IMR-90 (cell line): ENCODE data around the gene EDDM13. TPM values are rescaled to one million over a fixed set of nuclear protein-coding genes. Genes with fewer than 3 reads are reported as not detected.

Source experiments
- ATAC-seq: fragments of 200-7000 bp; cut with Tn5 transposase; 2 replicates; pipeline ENCODE4 v1.9.1; 2020; ENCODE audit warnings: low read depth, mild to moderate bottlenecking, moderate library complexity
- BruUV-seq: library from RNA; stranded (reverse); fragments of 400-500 nt; replicated peaks from 2 replicates; lab custom pipeline; 2021; lab: Mats Ljungman, UMichigan
- CTCF ChIA-PET: fragments of 300-600 bp; formaldehyde crosslinking; extraction: SDS; loops from one replicate; lab custom pipeline; 2021; ENCODE audit warnings: antibody characterized with exemption; lab: Yijun Ruan, JAX
- POLR2A ChIA-PET: fragments of 300-600 bp; sonication (Branson Sonifier 250); formaldehyde crosslinking; loops from one replicate; lab custom pipeline; 2022; ENCODE audit warnings: antibody characterized with exemption; ENCODE audit not compliant: unreplicated experiment; lab: Charles Lee
- DNase-seq: peaks from one replicate; pipeline ENCODE4 v3.0.0; 2013
- H2AFZ ChIP-seq: replicated peaks from 2 replicates; pipeline ENCODE3; 2013; ENCODE audit warnings: low read length, mild to moderate bottlenecking; ENCODE audit not compliant: poor library complexity
- H2AK5ac ChIP-seq: 2 replicates; pipeline ENCODE4 v1.6.1; 2013; ENCODE audit warnings: low read depth, low read length, inconsistent platforms
- H2AK9ac ChIP-seq: replicated peaks from 2 replicates; pipeline ENCODE3; 2013; ENCODE audit warnings: mild to moderate bottlenecking, low read depth, low read length, moderate library complexity; ENCODE audit not compliant: poor library complexity
- H2BK120ac ChIP-seq: 2 replicates; pipeline ENCODE4 v1.6.1; 2013; ENCODE audit warnings: low read depth, low read length, inconsistent platforms
- H2BK15ac ChIP-seq: 3 replicates; pipeline ENCODE4 v1.6.1; 2013; ENCODE audit warnings: low read depth, low read length, inconsistent platforms
- H2BK20ac ChIP-seq: 2 replicates; pipeline ENCODE4 v1.6.1; 2013; ENCODE audit warnings: low read depth, mild to moderate bottlenecking, inconsistent platforms, low read length, moderate library complexity
- H2BK5ac ChIP-seq: 2 replicates; pipeline ENCODE4 v1.6.1; 2013; ENCODE audit warnings: mild to moderate bottlenecking, low read depth, low read length, inconsistent platforms; ENCODE audit not compliant: poor library complexity, severe bottlenecking
- H3K14ac ChIP-seq: replicated peaks from 2 replicates; pipeline ENCODE4 v1.6.1; 2013; ENCODE audit warnings: low read depth, low read length, inconsistent platforms
- H3K18ac ChIP-seq: 2 replicates; pipeline ENCODE4 v1.6.1; 2013; ENCODE audit warnings: low read depth, low read length, control low read depth
- H3K23ac ChIP-seq: 2 replicates; pipeline ENCODE4 v1.6.1; 2013; ENCODE audit warnings: low read depth, low read length, inconsistent platforms
- H3K27ac ChIP-seq: 2 replicates; pipeline ENCODE4 v1.5.1; 2013; ENCODE audit warnings: mild to moderate bottlenecking, control low read depth, low read length; ENCODE audit not compliant: insufficient read depth
- H3K27me3 ChIP-seq: 2 replicates; pipeline ENCODE4 v1.6.1; 2013; ENCODE audit warnings: low read length; ENCODE audit not compliant: control insufficient read depth, insufficient read depth
- H3K36me3 ChIP-seq: 2 replicates; pipeline ENCODE4 v1.6.1; 2013; ENCODE audit warnings: low read length, mixed read lengths; ENCODE audit not compliant: control insufficient read depth, insufficient read depth
- H3K4ac ChIP-seq: 2 replicates; pipeline ENCODE4 v1.6.1; 2013; ENCODE audit warnings: low read depth, low read length, inconsistent platforms
- H3K4me1 ChIP-seq: 2 replicates; pipeline ENCODE4 v1.6.1; 2013; ENCODE audit warnings: low read length, mixed read lengths; ENCODE audit not compliant: control insufficient read depth, insufficient read depth
- H3K4me2 ChIP-seq: 2 replicates; pipeline ENCODE4 v1.6.1; 2013; ENCODE audit warnings: low read depth, mild to moderate bottlenecking, control low read depth, low read length, moderate library complexity
- H3K4me3 ChIP-seq: 2 replicates; pipeline ENCODE4 v1.5.1; 2013; ENCODE audit warnings: low read depth, mild to moderate bottlenecking, control low read depth, low read length, moderate library complexity; ENCODE audit not compliant: insufficient read depth
- H3K56ac ChIP-seq: 2 replicates; pipeline ENCODE4 v1.6.1; 2013; ENCODE audit warnings: low read length, inconsistent platforms; ENCODE audit not compliant: insufficient read depth; ENCODE audit errors: extremely low read depth
- H3K79me1 ChIP-seq, 2 experiments: 2 replicates each; pipeline ENCODE4 v1.6.1; 2013; ENCODE audit warnings: low read length in 2 of 2, inconsistent platforms in 1 of 2, low read depth in 1 of 2
- H3K9ac ChIP-seq: 2 replicates; pipeline ENCODE4 v1.6.1; 2013; ENCODE audit warnings: low read depth, low read length, control low read depth
- H3K9me1 ChIP-seq: 2 replicates; pipeline ENCODE4 v1.6.1; 2013; ENCODE audit warnings: low read length, inconsistent platforms; ENCODE audit not compliant: insufficient read depth
- H3K9me3 ChIP-seq: 2 replicates; pipeline ENCODE4 v1.6.1; 2013; ENCODE audit warnings: low read length; ENCODE audit not compliant: control insufficient read depth, insufficient read depth
- H4K20me1 ChIP-seq: 2 replicates; pipeline ENCODE4 v1.6.1; 2013; ENCODE audit warnings: low read length, inconsistent platforms; ENCODE audit not compliant: insufficient read depth
- H4K5ac ChIP-seq: 2 replicates; pipeline ENCODE4 v1.6.1; 2013; ENCODE audit warnings: mild to moderate bottlenecking, low read depth, low read length, control low read depth
- H4K8ac ChIP-seq, 2 experiments: 2 replicates each; pipeline ENCODE4 v1.6.1; 2013; ENCODE audit warnings: low read depth in 2 of 2, low read length in 2 of 2, control low read depth in 1 of 2, inconsistent platforms in 1 of 2
- H4K91ac ChIP-seq: 2 replicates; pipeline ENCODE4 v1.6.1; 2013; ENCODE audit warnings: low read depth, low read length, inconsistent platforms; ENCODE audit not compliant: insufficient read depth
- BHLHE40 ChIP-seq: fragments of 150-350 bp; IDR thresholded peaks from 2 replicates; pipeline ENCODE4 v1.6.1; 2016; ENCODE audit warnings: mild to moderate bottlenecking, low read depth, low read length
- CEBPB ChIP-seq: IDR thresholded peaks from 2 replicates; pipeline ENCODE4 v1.6.1; 2012; ENCODE audit warnings: low read depth, low read length, improper control_type of control experiment
- CHD1 ChIP-seq: IDR thresholded peaks from 2 replicates; pipeline ENCODE4 v1.6.1; 2012; ENCODE audit warnings: low read depth, low read length, improper control_type of control experiment
- CTCF ChIP-seq: conservative IDR thresholded peaks from 2 replicates; pipeline ENCODE4 v1.5.1; 2012; ENCODE audit warnings: mild to moderate bottlenecking, low read depth, low read length, improper control_type of control experiment
- FOS ChIP-seq: fragments of 150-350 bp; IDR thresholded peaks from 2 replicates; pipeline ENCODE4 v1.6.1; 2016; ENCODE audit warnings: low read depth, low read length
- MAFK ChIP-seq: IDR thresholded peaks from 2 replicates; pipeline ENCODE4 v1.6.1; 2012; ENCODE audit warnings: low read depth, low read length, improper control_type of control experiment
- MXI1 ChIP-seq: IDR thresholded peaks from 2 replicates; pipeline ENCODE4 v1.6.1; 2012; ENCODE audit warnings: low read depth, mild to moderate bottlenecking, low read length, moderate library complexity, borderline replicate concordance
- POLR2A ChIP-seq: IDR thresholded peaks from 2 replicates; pipeline ENCODE4 v1.6.1; 2012; ENCODE audit warnings: mild to moderate bottlenecking, low read depth, low read length
- RAD21 ChIP-seq: IDR thresholded peaks from 2 replicates; pipeline ENCODE4 v1.6.1; 2012; ENCODE audit warnings: low read length, improper control_type of control experiment
- RCOR1 ChIP-seq: IDR thresholded peaks from 2 replicates; pipeline ENCODE4 v1.6.1; 2012; ENCODE audit warnings: mild to moderate bottlenecking, low read length, improper control_type of control experiment; ENCODE audit not compliant: insufficient replicate concordance
- RFX5 ChIP-seq: IDR thresholded peaks from 2 replicates; pipeline ENCODE4 v1.8.0; 2012; ENCODE audit warnings: low read depth, mild to moderate bottlenecking, low read length, moderate library complexity
- SMC3 ChIP-seq: fragments of 150-350 bp; IDR thresholded peaks from 2 replicates; pipeline ENCODE4 v1.6.1; 2016; ENCODE audit warnings: low read depth, mild to moderate bottlenecking, antibody characterized with exemption, low read length, moderate library complexity
- WGBS, 2 experiments: methylation state at CpG; one replicate each; pipeline versions ENCODE4 v1.1.5 to v1.1.7; 2013; ENCODE audit warnings: missing lambda C conversion rate in 2 of 2; ENCODE audit not compliant: insufficient read length in 1 of 2; ENCODE audit errors: extremely low coverage in 2 of 2; 5-methylcytosine and 5-hydroxymethylcytosine counted together
- dilution Hi-C: fragments of 300-500 bp; cut with HindIII; formaldehyde crosslinking; loops from one replicate; pipeline ENCODE4 v1.14.3; 2018; ENCODE audit warnings: low sequenced_read_pairs; ENCODE audit not compliant: unreplicated experiment
- in situ Hi-C: fragments of 300-500 bp; cut with MboI; formaldehyde crosslinking; loops from 3 replicates; pipeline ENCODE4 v1.14.3; 2019; ENCODE audit warnings: low sequenced_read_pairs, inconsistent platforms, mixed read lengths
- intact Hi-C: fragments of 100-400 bp; cut with micrococcal nuclease; formaldehyde crosslinking; loops from 2 replicates; pipeline ENCODE4 v1.10.0; 2022
- polyA plus RNA-seq, 3 experiments: library from polyadenylated mRNA; depleted of rRNA; stranded (reverse); fragments of >200 nt; gene quantifications; 2 replicates each; pipeline ENCODE4 v1.2.3, GENCODE V29; 2012; ENCODE audit warnings: low replicate concordance in 1 of 3
- total RNA-seq: library from RNA; depleted of rRNA; stranded (reverse); fragments of >200 nt; gene quantifications from 2 replicates; pipeline ENCODE4 v1.2.3, GENCODE V29; 2012

Gene EDDM13
- total and polyA plus RNA-seq, 2 of the 4 experiments (the other 2 are of a cell fraction) = not detected

DNA sequence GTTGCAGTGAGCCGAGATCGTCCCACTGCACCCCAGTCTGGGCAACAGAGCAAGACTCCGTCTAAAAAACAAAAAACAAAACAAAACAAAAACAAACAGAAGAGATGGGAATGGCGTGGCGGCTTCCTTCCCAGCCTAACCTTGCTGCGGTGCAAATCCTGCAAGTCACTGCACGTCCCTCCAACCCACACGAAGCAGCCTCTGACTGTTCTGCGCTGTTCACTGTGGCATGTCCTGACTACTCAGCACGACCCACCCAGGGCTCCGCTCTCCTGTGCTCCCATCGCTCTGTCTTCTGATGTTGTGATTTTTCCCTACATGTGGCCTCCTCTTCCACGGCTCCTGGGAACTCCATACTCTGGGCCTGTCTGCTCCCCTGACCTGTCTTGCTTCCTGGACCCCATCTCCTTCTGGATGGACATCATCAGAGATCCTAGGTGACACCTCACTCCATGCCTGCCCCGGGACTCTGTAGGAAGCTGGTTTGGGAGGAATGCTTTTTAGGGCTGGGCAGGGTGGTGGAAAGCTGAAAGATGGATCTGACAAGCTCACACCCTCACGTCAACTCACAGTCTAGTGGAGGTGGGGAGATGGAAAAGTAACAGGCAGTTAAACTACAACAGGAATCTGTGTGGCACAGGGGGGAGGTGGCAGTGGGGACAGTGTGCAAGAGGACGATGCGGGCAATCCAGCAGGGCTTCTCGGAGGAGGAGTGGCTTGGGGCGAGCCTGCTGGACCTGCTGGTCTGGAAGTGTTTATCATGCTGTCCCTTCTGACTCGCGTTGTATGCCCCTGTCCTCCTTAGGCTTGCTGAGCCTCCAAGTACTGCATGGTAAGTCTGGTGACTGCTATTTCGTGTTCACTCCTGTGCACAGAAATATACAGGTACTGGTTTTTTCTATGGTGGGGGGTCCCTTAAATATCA lies 23.2 kb downstream of the EDDM13 start (continued):
- TF ChIP-seq MAFK (no peak), CEBPB (no peak)

GRCh38 chr19:56297010-56297409 lies 24.5 kb downstream of the EDDM13 start:
- 88% methylated on average over 1 of the region's 3 CpGs; no CpG with 5 or more reads in 1 of the 2 experiments for WGBS, 2 experiments
- Histone ChIP-seq H2BK5ac (no peak overlapping the region), H3K14ac (no peak overlapping the region), H3K23ac (no peak overlapping the region), H2BK120ac (no peak overlapping the region), H3K56ac (no peak overlapping the region), H3K79me1 (no peaks in the 10 kb centered on the region), H3K9me1 (no peaks in the 10 kb centered on the region), H2AFZ (no peak overlapping the region), H3K36me3 (peaks cover 9% of the 10 kb centered on the region), H4K8ac (no peak overlapping the region), H2BK15ac (no peak overlapping the region), H3K4me3 (no peak overlapping the region), H3K9me3 (no peaks in the 10 kb centered on the region), H3K18ac (no peak overlapping the region), H2AK5ac (no peak overlapping the region), H3K4me1 (no peaks in the 10 kb centered on the region), H4K5ac (no peak overlapping the region), H3K27me3 (no peaks in the 10 kb centered on the region), H3K4me2 (no peak overlapping the region), H4K91ac (no peak overlapping the region), H2BK20ac (no peak overlapping the region), H3K4ac (no peak overlapping the region), H3K27ac (no peak overlapping the region), H4K20me1 (no peaks in the 10 kb centered on the region), H2AK9ac (no peak overlapping the region), H3K9ac (no peak overlapping the region)
- ChIA-PET CTCF (interaction anchor here (0.6 kb wide), 1 partner anchor 317 kb away, joined by 3 read pairs; no protein-coding TSS in a partner anchor), POLR2A (interaction anchor here (0.6 kb wide), 1 partner anchor 1768 kb away, joined by 3 read pairs; no protein-coding TSS in a partner anchor)
- dilution Hi-C loops = no loop called here
- in situ Hi-C loops = no loop called here
- no peak for TF ChIP-seq FOS
- no peak for TF ChIP-seq BHLHE40
- TF ChIP-seq RAD21 = no peak
- no peak for TF ChIP-seq CHD1
- TF ChIP-seq RFX5 = no peak
- no peak for TF ChIP-seq SMC3
- TF ChIP-seq CTCF = no peak
- no peak for TF ChIP-seq RCOR1
- no peak for TF ChIP-seq POLR2A
- no peak for TF ChIP-seq MXI1
- no TSS peak for BruUV-seq
- ATAC-seq (no peak), DNase-seq (no peak)
- intact Hi-C loops = no loop called here
